ENCODE measurements around the gene RABL2B.
"Not testable (repeated sequence)": the region's sequence is repeated elsewhere in the genome, so short reads cannot be mapped to it uniquely, and the experiment has no call there.

RABL2B gene

DNA sequence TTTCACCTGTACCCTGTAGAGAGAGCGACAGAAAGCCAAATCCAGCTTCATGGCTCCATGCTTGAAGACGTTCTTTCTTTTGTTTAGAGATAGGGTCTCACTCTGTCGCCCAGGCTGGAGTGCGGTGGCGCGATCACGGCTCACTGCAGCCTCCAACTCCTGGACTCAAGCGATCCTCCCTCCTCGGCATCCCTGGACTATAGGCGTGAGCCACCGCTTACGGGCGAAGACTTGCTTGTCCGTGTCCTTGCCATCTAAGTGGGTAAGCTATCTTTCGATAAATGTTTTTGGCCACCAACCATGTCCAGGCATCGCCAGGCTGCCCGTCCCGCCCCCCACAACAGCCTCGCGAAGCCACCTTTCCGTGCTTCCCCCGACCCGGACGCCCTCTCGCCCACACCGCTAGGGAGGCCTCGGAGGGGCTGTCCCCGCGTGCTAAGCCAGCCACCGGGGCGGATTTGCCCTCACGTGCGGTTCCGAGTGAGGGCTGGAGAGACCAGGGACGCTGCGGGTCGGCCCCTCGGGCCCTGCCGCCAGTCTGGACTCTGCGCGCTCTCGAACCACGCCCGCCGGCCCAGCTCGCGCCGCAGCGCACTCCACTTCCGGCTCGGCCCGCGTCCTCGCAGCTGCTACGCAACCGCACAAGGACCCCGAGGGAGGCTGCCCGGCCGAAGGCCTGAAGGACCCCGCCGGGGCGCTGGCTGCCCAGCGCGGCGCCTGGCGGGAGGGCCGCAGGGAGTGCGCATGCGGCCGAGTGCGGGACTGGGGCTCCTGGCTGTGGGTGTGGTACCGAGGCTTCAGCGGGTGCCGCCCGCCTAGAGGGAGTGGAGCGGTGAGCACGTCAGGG lies at the start of gene RABL2B:
Gene RABL2B (minus strand): TSS at position 604 of the 847 bp plus-strand sequence. CDS start 1,342 bp downstream, outside the sequence.
- DNase-seq: not testable (repeated sequence)

DNA sequence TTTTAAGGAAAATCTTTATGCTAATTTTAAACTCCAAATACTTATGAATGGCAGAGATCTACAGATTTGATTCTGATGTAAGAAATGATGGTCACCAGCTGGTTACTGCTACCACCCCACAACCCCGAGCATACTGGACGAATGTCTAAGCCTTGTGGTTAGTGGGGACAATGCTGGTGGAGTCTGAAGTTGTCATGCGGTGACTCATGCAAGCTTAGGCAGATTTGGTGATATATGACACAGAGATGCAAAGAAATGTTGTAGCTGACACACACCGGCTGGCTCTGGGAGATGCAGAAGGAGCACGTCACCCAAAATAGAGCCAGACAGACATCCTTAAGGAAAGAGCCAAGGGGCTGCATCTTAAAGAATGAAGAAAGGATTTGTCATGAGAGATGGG lies 3.5 kb upstream of the RABL2B start:
- not testable (repeated sequence) for DNase-seq

DNA sequence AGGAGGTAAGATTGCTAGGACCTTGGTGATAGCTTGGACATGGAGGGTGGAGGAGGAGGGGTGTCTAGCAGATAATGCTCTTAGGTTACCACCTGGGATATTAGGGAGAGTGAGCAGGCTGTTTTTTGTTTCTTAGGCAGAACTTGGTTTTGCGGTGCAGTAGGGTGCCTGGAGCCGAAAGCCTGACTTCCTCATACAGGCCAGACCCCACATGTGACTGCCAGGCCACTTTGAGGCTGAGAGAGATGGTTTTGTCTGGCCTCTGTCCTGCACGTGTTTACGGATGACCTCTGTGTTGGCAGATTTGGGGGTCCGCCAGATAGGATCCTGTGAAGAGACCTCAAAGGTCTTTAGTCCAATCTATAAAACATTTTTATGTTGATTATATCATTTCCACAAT lies 1.9 kb upstream of the RABL2B start:
- DNase-seq: not testable (repeated sequence)

DNA sequence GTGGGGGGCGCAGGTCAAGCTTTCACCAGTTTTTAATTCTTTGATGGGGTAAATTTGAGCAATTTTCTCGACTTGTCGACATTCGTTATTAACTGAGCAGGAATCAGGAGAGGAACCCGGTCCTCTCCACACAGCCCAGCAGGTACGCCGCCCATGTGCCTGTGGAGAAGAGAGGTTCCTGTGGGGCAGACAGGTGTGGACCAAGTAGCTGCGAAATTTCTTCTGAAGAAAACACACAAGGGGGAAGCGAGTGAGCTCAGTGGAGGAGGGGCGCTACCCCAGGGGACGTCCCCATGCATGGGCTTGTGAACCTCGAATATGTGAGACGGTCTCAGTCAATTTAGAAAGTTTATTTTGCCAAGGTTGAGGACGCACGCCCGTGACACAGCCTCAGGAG lies 442 bp upstream of the RABL2B start:
- DNase-seq: not testable (repeated sequence)

DNA sequence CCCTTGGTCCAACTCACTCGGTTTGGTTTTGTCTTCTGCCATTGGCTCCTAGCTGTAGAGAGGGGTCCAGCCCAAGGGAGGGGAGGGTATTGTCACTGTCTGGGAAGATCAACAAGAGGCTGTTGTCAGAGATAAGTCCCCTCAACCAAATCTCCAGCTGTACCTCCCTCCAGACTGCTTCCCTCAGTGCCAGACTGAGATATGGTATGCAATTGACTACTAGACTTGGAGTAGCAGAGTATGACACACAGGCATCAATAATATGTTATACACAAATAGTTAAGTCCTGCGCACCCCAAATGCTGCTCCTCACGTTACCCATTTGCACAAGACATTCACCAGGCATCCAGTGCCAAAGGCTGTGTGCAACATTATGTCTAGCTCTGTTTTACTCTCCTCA lies 1.2 kb downstream of the RABL2B start:
- not testable (repeated sequence) for DNase-seq

DNA sequence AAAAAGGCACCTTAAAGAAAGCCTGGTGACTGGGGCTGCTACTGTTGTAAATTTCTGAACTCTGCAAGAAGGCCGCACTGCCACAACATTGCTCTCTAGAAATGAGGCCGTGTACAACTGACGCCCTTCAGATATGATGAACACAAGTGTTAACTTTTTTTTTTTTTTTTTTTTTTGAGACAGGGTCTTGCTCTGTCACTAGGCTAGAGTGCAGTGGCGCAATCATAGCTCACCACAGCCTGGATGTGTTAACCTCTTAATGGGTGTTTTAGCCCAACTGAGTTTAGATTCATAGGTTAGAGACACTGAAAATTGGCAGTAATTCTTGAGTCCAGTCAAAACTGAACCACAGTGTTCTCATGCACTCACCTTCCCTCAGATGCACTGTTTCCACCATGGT lies 3.2 kb downstream of the RABL2B start:
- DNase-seq: not testable (repeated sequence)

DNA sequence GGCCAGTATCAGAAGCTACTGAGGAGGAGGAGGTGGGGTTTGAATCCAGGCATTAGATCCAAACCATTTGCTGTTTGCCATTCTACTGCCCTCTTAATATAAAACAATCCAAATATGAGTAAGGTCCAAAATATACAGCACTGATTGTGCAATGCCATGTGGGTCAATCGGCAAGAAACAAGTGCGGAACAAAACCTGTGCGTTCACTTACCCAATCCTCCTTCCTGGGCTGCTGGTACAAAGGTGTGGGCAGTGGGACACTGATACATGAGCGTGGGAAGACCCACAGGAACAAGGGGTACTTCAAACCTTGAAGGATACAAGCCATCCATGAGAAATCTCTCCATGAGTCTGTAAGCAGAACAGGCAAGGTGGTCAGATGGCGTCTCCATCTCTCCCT lies 5.8 kb downstream of the RABL2B start:
- not testable (repeated sequence) for DNase-seq

DNA sequence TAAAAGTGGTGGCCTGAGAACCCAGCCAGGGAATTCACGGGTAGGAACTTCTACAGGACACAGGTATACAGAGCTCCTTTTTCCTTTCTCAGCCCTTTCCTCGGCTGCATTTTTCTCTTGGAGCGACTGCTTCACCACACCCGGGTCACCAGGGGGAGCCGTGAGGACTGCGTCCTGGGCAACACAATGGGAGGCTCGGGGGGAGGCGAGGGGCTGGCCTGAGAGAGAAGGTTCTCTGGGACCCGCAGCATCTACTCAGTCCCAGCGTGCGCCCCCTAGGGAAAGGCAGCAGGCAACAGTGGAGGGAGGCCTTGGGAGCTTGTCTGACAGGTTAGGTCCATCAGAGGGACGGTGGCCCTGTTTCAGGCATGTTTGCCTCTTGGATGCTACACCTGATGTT lies 8.3 kb downstream of the RABL2B start:
- not testable (repeated sequence) for DNase-seq

DNA sequence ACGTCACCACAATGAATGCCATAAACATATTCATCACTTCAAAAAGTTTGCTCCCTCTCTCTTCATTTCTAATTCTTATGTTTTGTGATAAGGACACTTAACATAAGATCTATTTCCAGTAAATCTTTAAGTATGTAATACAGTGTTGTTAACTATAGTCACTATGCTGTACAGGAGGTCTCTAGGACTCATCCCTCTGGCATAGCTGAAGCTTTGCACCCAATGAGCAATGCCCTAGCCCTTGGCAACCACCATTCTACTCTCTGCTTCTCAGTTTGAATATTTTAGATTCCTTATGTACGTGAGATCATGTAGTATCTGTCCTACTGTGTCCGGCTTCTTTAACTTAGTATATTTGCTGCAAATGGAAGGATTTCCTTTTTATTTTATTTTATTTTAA lies 19.1 kb downstream of the RABL2B start:
- DNase-seq: not testable (repeated sequence)

DNA sequence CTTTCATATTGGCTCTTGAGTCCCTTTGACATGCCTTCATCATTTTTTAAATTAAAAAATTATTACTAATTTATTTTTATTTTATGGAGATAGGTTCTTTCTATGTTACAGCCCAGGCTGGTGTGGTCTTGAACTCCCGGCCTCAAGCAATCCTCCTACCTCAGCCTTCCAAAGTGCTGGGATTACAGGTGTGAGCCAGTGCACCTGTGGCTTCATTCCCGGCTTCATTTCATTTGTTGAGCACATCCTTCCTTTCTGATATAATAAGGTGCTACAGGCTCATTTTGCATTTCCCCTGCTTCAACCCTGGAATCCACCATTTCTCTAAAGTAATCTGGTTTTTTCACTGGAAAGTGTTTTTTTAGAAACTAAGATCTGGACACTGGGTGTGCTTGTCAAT lies 21.6 kb downstream of the RABL2B start:
- DNase-seq: not testable (repeated sequence)

DNA sequence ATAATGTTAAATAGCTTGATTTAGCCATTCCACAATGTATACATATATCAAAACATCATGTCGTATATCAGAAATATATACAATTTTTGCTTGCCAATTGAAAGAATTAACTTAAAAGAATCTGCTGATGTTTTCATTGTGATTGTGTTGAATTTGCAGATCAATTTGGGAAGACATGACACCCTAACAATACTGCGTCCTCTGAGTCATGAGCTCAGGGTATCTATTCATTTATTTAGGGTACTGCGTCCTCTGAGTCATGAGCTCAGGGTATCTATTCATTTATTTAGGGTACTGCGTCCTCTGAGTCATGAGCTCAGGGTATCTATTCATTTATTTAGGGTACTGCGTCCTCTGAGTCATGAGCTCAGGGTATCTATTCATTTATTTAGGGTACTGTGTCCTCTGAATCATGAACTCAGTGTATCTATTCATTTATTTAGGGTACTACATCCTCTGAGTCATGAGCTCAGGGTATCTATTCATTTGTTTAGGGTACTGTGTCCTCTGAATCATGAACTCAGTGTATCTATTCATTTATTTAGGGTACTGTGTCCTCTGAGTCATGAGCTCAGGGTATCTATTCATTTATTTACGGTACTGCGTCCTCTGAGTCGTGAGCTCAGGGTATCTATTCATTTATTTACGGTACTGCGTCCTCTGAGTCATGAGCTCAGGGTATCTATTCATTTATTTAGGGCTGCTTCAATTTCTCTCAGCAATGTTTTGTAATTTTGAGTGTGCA lies 23.7 kb downstream of the RABL2B start:
- DNase-seq: not testable (repeated sequence)

DNA sequence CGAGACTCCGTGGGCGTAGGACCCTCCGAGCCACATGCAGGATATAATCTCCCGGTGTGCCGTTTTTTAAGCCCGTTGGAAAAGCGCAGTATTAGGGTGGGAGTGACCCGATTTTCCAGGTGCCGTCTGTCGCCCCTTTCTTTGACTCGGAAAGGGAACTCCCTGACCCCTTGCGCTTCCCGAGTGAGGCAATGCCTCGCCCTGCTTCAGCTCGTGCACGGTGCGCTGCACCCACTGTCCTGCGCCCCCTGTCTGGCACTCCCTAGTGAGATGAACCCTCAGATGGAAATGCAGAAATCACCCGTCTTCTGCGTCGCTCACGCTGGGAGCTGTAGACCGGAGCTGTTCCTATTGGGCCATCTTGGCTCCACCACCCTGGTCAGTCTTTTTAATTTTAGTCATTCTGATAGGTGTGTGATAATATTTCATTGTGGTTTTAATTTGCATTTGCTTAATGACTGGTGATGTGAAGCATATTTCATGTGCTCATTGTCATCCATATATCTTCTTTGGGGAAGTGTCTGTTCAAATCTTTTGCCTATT lies 26.4 kb downstream of the RABL2B start:
- not testable (repeated sequence) for DNase-seq

DNA sequence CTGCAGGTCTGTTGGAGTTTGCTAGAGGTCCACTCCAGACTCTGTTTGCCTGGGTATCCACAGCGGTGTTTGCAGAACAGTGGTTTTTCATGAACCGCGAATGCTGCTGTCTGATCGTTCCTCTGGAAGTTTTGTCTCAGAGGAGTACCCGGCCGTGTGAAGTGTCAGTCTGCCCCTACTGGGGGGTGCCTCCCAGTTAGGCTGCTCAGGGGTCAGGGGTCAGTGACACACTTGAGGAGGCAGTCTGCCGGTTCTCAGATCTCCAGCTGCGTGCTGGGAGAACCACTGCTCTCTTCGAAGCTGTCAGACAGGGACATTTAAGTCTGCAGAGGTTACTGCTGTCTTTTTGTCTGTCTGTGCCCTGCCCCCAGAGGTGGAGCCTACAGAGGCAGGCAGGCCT lies 27.0 kb downstream of the RABL2B start:
- DNase-seq: not testable (repeated sequence)

DNA sequence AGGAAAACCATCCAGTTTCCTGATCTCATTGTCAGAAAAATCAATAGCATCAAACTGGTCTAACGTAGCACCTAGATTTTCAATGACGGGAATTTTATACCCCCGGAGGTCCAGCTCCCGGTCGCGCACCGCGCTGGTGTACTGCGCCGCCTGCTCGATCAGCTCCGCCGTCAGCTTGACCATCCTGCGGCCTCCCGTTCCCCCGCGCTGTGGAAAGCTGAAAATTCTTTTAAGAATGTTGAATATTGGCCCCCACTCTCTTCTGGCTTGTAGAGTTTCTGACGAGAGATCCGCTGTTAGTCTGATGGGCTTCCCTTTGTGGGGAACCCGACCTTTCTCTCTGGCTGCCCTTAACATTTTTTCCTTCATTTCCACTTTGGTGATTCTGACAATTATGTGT lies 28.2 kb downstream of the RABL2B start:
- DNase-seq: not testable (repeated sequence)

DNA sequence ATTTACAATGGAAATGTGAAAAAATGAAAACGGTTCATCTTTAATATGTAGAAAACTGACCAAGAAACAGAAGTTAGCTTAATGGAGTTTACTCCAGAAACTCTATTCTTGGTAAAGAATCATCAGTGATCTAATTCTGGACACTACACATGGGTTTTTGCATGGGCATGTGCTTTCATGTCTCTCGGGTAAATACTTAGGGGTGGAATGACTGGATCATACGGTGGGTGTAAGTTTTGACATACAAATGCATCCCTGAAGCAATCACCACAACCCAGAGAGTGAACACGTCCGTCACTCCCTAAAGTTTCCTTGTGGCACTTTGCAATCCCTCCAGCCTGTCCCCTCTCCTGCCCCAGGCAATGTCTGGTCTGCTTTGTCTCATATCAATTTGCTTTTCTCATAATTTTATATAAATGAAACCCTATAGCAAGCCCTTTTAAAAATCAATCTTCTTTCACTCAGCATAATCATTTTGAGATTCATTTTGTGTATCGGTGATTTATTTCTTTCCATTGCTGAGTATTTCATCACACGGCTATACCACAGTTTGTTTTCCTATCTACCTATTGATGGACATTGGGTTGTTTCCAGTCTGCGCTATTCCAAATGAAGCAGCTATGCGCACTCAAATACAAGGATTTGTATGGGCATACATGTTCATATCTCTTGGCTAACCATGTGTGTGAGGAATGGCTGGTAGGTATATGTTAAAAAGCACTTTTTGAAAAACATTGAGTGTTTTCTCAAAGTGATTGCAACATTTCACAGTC lies 33.9 kb downstream of the RABL2B start:
- DNase-seq: not testable (repeated sequence)

DNA sequence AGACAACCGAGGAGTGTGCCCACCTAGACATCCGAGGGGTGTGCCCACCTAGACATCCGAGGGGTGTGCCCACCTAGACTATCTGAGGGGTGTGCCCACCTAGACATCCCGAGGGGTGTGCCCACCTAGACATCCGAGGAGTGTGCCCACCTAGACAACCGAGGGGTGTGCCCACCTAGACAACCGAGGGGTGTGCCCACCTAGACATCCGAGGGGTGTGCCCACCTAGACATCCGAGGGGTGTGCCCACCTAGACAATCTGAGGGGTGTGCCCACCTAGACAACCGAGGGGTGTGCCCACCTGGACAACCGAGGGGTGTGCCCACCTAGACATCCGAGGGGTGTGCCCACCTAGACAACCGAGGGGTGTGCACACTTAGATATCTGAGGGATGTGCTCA lies 34.8 kb downstream of the RABL2B start:
- DNase-seq: not testable (repeated sequence)

DNA sequence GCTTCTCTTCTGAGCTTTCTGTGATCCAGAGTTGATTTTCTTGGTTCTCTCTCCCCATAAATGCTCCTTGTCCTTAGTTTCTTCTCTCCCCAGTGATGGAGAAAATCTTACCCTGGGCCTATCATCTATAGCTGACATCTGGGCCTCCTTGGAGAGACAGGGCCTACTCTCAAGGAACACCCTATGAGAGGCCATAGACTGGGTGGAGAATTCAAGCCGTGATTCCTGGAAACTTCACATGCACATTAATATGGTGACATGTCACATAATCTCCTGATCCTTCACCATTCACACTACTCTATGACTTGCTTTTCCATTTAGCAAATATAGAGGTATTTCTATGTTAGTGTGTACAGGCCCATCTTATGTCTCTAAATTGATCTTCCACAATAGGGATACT lies 35.9 kb downstream of the RABL2B start:
- not testable (repeated sequence) for DNase-seq

DNA sequence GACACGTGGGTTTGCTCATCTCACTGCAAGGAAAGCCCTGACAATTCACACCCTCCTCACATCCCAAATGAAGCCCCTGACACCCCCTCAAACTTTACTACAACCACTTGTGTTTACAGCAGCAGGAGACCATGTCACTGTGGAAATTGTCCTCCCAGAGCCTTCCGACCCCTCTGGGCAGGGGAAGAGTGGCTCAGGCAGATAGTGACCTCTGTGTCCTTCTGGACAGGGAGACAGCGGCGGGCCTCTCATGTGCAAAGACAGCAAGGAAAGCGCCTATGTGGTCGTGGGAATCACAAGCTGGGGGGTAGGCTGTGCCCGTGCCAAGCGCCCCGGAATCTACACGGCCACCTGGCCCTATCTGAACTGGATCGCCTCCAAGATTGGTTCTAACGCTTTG lies 39.0 kb downstream of the RABL2B start:
- DNase-seq: not testable (repeated sequence)

DNA sequence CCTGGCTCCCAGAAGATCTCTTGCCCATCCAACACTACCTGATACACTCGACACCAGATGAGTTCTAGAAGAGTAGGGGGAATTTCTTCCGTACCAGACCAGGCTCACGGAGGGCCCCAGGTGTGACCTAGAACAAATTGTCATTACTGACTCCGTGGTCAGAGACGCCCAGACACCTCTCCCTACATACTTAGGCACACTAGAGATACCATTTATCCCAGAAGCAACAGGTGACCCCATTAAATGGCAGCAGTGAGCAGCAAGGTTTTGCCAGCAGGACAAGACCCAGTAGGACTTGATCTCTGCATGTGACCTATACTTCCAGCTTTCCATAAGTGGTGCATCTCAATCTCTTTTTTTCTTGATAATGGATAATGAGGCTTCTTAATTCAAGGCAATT lies 42.7 kb downstream of the RABL2B start:
- DNase-seq: not testable (repeated sequence)

DNA sequence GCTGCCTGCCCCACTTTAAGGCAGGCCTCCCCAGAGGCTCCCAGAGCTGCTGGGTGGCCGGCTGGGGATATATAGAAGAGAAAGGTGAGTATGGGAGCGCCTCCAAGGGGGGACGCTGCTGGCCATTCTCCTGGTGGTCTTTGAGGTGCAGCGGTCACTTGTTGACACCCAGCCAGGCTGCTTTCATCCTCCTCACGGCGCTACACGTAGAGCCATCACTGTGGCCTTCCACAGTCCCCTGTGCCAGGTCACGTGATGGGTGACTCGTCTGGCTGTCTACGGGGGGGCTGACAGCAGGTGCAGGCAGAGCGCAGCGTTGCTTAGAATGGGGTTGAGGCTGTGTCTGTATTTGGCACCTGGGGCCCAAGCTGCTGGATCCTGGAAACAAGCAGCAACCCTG lies 43.5 kb downstream of the RABL2B start:
- no peak for DNase-seq

DNA sequence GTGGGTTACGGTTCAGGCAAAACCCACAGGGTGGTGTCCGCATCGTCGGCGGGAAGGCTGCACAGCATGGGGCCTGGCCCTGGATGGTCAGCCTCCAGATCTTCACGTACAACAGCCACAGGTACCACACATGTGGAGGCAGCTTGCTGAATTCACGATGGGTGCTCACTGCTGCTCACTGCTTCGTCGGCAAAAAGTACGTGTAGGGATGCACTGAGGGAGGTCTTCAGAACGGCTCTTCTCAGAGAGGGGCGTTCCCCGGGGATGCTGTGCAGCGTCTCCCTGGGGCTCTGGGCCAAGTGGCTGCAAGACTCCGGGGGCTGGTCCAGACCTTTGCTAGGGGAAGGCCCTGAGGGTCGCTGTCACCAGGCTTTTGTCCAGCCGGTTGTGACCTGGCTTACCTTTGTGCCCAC lies 44.2 kb downstream of the RABL2B start:
- no peak for DNase-seq

DNA sequence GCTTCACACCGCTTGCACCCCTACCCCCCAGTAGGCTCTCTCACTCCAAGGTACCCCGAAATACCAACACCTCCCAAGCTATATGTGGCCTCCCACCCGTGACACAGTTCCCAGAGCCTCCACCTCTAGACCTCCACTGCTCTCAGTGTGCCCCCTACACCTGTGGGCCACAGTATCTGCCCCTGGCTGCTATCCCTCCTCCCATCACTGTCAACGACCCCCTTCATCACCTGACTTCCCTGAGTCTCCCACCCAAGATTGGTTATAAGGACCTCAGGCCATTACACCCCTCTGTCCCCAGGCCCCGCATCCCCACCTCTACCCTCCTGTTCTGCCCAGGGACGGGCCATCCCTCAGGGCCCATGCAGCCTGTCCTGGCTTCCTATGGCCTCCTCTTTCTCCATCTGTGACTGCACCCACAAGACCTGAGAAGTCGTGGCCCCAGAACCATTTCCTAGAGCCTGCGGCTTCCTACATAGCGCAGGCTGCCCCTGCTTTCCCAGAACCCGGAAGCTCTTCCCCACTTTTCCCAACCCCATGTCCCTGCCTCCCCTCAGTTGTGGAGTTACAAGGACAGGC lies 44.7 kb downstream of the RABL2B start:
- no peak for DNase-seq
